ENCODE data around the gene PARD3. TPM values are rescaled to one million over a fixed set of nuclear protein-coding genes. Genes with fewer than 3 reads are reported as not detected.

Gene PARD3
- total RNA-seq, 1 donor from 2014 or later: 35.4 TPM

GRCh38 chr10:34690383-34691049, 124.6 kb downstream of the PARD3 start:
- no peak overlapping the region for H3K4me3 ChIP-seq (ENCODE audit: insufficient read depth, low read depth, low read length)
- no peaks in the 10 kb centered on the region for H3K36me3 ChIP-seq (ENCODE audit: insufficient read depth, low read length)
- DNase-seq (ENCODE audit: low read depth): no peak
- Mint-ChIP-seq H3K9me3 (ENCODE audit: unreplicated experiment) (peaks cover 4% of the 10 kb centered on the region), H3K27ac (ENCODE audit: unreplicated experiment) (no peak overlapping the region), H3K36me3 (ENCODE audit: low read depth, unreplicated experiment) (peaks cover 10% of the 10 kb centered on the region), H3K27me3 (ENCODE audit: low read depth, unreplicated experiment) (no peaks in the 10 kb centered on the region), H3K4me1 (ENCODE audit: low read depth, unreplicated experiment) (peaks cover 6% of the 10 kb centered on the region), H3K4me3 (ENCODE audit: unreplicated experiment) (no peak overlapping the region)
- no peak for TF ChIP-seq CTCF (IDR thresholded peaks at IDR 0.05; ENCODE audit: insufficient read depth, low read depth, low read length)
- TF ChIP-seq EZH2 (IDR thresholded peaks at IDR 0.05; ENCODE audit: insufficient read depth, low read length): no peak
- FAIRE-seq: no peak
- H2AFZ ChIP-seq (ENCODE audit: low read depth, low read length): no peak overlapping the region
- no peaks in the 10 kb centered on the region for H3K9me3 ChIP-seq (ENCODE audit: insufficient read depth, low read depth, low read length)
- H3K27ac ChIP-seq (ENCODE audit: low read depth, low read length): no peak overlapping the region
- H3K9ac ChIP-seq (ENCODE audit: low read length): no peak overlapping the region
- H3K4me2 ChIP-seq (ENCODE audit: low read length): no peak overlapping the region
- H3K4me1 ChIP-seq (ENCODE audit: insufficient read depth, low read length): peaks cover 12% of the 10 kb centered on the region
- H3K79me2 ChIP-seq (ENCODE audit: insufficient read depth, low read length): peaks cover 23% of the 10 kb centered on the region
- peaks cover 23% of the 10 kb centered on the region for H4K20me1 ChIP-seq (ENCODE audit: insufficient read depth, low read length)
- H3K27me3 ChIP-seq (ENCODE audit: insufficient read depth, low read length): no peaks in the 10 kb centered on the region

- Mint-ChIP-seq H3K4me3 (ENCODE audit: unreplicated experiment) (no peak overlapping the region), H3K9me3 (ENCODE audit: unreplicated experiment) (peaks cover 4% of the 10 kb centered on the region), H3K27me3 (ENCODE audit: low read depth, unreplicated experiment) (no peaks in the 10 kb centered on the region), H3K4me1 (ENCODE audit: low read depth, unreplicated experiment) (peaks cover 4% of the 10 kb centered on the region), H3K36me3 (ENCODE audit: low read depth, unreplicated experiment) (peaks cover 6% of the 10 kb centered on the region), H3K27ac (ENCODE audit: unreplicated experiment) (no peak overlapping the region)
- Histone ChIP-seq H3K79me2 (ENCODE audit: insufficient read depth, low read length) (peaks cover 30% of the 10 kb centered on the region), H3K9me3 (ENCODE audit: insufficient read depth, low read depth, low read length) (no peaks in the 10 kb centered on the region), H3K9ac (ENCODE audit: low read length) (no peak overlapping the region), H3K36me3 (ENCODE audit: insufficient read depth, low read length) (no peaks in the 10 kb centered on the region), H3K27me3 (ENCODE audit: insufficient read depth, low read length) (no peaks in the 10 kb centered on the region), H2AFZ (ENCODE audit: low read depth, low read length) (no peak overlapping the region), H4K20me1 (ENCODE audit: insufficient read depth, low read length) (peaks cover 28% of the 10 kb centered on the region), H3K4me3 (ENCODE audit: insufficient read depth, low read depth, low read length) (no peak overlapping the region), H3K4me1 (ENCODE audit: insufficient read depth, low read length) (peaks cover 12% of the 10 kb centered on the region), H3K4me2 (ENCODE audit: low read length) (peak overlapping the region; percentile 29), H3K27ac (ENCODE audit: low read depth, low read length) (no peak overlapping the region)
- no peak for TF ChIP-seq EZH2 (IDR thresholded peaks at IDR 0.05; ENCODE audit: insufficient read depth, low read length)
- no peak for TF ChIP-seq CTCF (IDR thresholded peaks at IDR 0.05; ENCODE audit: insufficient read depth, low read depth, low read length)
- peak; percentile 45 for FAIRE-seq
- DNase-seq (ENCODE audit: low read depth): peak; percentile 69
Measured at GRCh38 chr10:34689053-34689452, 126.0 kb downstream of the PARD3 start.

Measured in astrocyte (in vitro differentiated cells and primary cell).